H1 (cell line): ENCODE results near the gene CACNA2D4. TPM values are rescaled to one million over a fixed set of nuclear protein-coding genes. Genes with fewer than 3 reads are reported as not detected.

Source experiments
- CTCF ChIA-PET: fragments of 300-600 bp; sonication (Branson Sonifier 250); formaldehyde crosslinking; loops from one replicate; lab custom pipeline; 2021; ENCODE audit not compliant: partially characterized antibody; lab: Charles Lee
- POLR2A ChIA-PET: fragments of 300-600 bp; sonication (Branson Sonifier 250); formaldehyde crosslinking; loops from one replicate; lab custom pipeline; 2021; ENCODE audit warnings: inconsistent platforms; ENCODE audit not compliant: partially characterized antibody; lab: Charles Lee
- DNase-seq, 2 experiments: peaks; one replicate each; pipeline versions ENCODE4 v3.0.0 to v3.0.0-alpha.2; 2010 to 2022; ENCODE audit warnings: low spot score in 2 of 2, low read depth in 1 of 2, mixed read lengths in 1 of 2
- FAIRE-seq: peaks from 2 replicates; lab custom pipeline; 2011; peaks lifted over from hg19 to GRCh38; lab: Jason Lieb, UNC
- H2AFZ ChIP-seq: 2 replicates; pipeline ENCODE4 v1.8.1; 2012; ENCODE audit warnings: low read length, inconsistent platforms
- H2AK5ac ChIP-seq: 2 replicates; pipeline ENCODE4 v1.6.1; 2013; ENCODE audit warnings: low read depth, low read length
- H2BK120ac ChIP-seq: replicated peaks from 2 replicates; pipeline ENCODE3; 2013; ENCODE audit warnings: low read depth, low read length, inconsistent platforms
- H2BK12ac ChIP-seq: 2 replicates; pipeline ENCODE4 v1.6.1; 2013; ENCODE audit warnings: low read depth, low read length
- H2BK15ac ChIP-seq: 2 replicates; pipeline ENCODE4 v1.6.1; 2013; ENCODE audit warnings: low read length
- H2BK20ac ChIP-seq: 2 replicates; pipeline ENCODE4 v1.6.1; 2013; ENCODE audit warnings: low read length
- H2BK5ac ChIP-seq: 2 replicates; pipeline ENCODE4 v1.6.1; 2013; ENCODE audit warnings: low read depth, low read length
- H3K14ac ChIP-seq: 2 replicates; pipeline ENCODE4 v1.6.1; 2013; ENCODE audit warnings: inconsistent platforms; ENCODE audit not compliant: insufficient read length
- H3K18ac ChIP-seq: 2 replicates; pipeline ENCODE4 v1.6.1; 2013; ENCODE audit warnings: low read length; ENCODE audit errors: extremely low read depth
- H3K23ac ChIP-seq: 2 replicates; pipeline ENCODE4 v1.6.1; 2013; ENCODE audit warnings: inconsistent platforms; ENCODE audit not compliant: insufficient read length
- H3K23me2 ChIP-seq: 2 replicates; pipeline ENCODE4 v1.6.1; 2013; ENCODE audit warnings: low read depth, low read length
- H3K27ac ChIP-seq: 2 replicates; pipeline ENCODE4 v1.6.1; 2011; ENCODE audit warnings: low read depth, low read length, inconsistent platforms
- H3K27me3 ChIP-seq, 4 experiments: replicated peaks in 1 of 4; 1 replicate in 1 of 4; 2 replicates in 3 of 4; pipeline versions ENCODE4 v1.6.1 to v1.8.1; 2011 to 2013; ENCODE audit warnings: low read length in 3 of 4, mild to moderate bottlenecking in 3 of 4, inconsistent platforms in 2 of 4, mixed read lengths in 2 of 4, moderate library complexity in 1 of 4; ENCODE audit not compliant: control insufficient read depth in 3 of 4, insufficient read depth in 3 of 4; ENCODE audit errors: extremely low read depth in 1 of 4
- H3K36me3 ChIP-seq, 4 experiments: 2 replicates each; pipeline versions ENCODE4 v1.6.1 to v1.8.1; 2011 to 2013; ENCODE audit warnings: mild to moderate bottlenecking in 4 of 4, low read length in 3 of 4, moderate library complexity in 2 of 4, control low read depth in 1 of 4, inconsistent platforms in 1 of 4; ENCODE audit not compliant: insufficient read depth in 4 of 4, control insufficient read depth in 2 of 4
- H3K4ac ChIP-seq: replicated peaks from 2 replicates; pipeline ENCODE3; 2013; ENCODE audit warnings: low read length, low read depth, mixed read lengths, inconsistent platforms; ENCODE audit not compliant: insufficient read length
- H3K4me1 ChIP-seq, 4 experiments: replicated peaks in 1 of 4; 1 replicate in 1 of 4; 2 replicates in 3 of 4; pipeline versions ENCODE4 v1.6.1 to v1.8.1; 2011 to 2013; ENCODE audit warnings: low read length in 3 of 4, inconsistent platforms in 2 of 4, mixed read lengths in 1 of 4; ENCODE audit not compliant: insufficient read depth in 4 of 4, control insufficient read depth in 3 of 4
- H3K4me2 ChIP-seq, 2 experiments: 2 replicates each; pipeline versions ENCODE4 v1.6.1 to v1.8.1; 2011 to 2013; ENCODE audit warnings: low read depth in 2 of 2, low read length in 2 of 2, control low read depth in 1 of 2, inconsistent platforms in 1 of 2, mild to moderate bottlenecking in 1 of 2; ENCODE audit not compliant: insufficient read depth in 1 of 2
- H3K4me3 ChIP-seq, 4 experiments: fragments of 200-600, 300-600 bp in 1 of 4; sonication (generic), shearing (Covaris generic), sonication (Bioruptor Twin) in 1 of 4; 2 replicates each; pipeline versions ENCODE4 v1.5.1 to v1.8.1; 2011 to 2016; ENCODE audit warnings: low read length in 4 of 4, low read depth in 3 of 4, control low read depth in 2 of 4, inconsistent platforms in 2 of 4, mild to moderate bottlenecking in 2 of 4, mixed read lengths in 1 of 4, moderate library complexity in 1 of 4; ENCODE audit not compliant: insufficient read depth in 2 of 4; ENCODE audit errors: extremely low read depth in 1 of 4
- H3K56ac ChIP-seq: replicated peaks from 2 replicates; pipeline ENCODE3; 2013; ENCODE audit warnings: low read depth, mild to moderate bottlenecking, mixed read lengths, low read length, inconsistent platforms; ENCODE audit not compliant: insufficient read length
- H3K79me1 ChIP-seq: 2 replicates; pipeline ENCODE4 v1.6.1; 2013; ENCODE audit warnings: low read depth, low read length, control low read depth
- H3K79me2 ChIP-seq, 2 experiments: 2 replicates each; pipeline versions ENCODE4 v1.6.1 to v1.8.1; 2012 to 2013; ENCODE audit warnings: low read length in 2 of 2, mild to moderate bottlenecking in 2 of 2, inconsistent platforms in 1 of 2; ENCODE audit not compliant: insufficient read depth in 2 of 2, control insufficient read depth in 1 of 2
- H3K9ac ChIP-seq, 4 experiments: replicated peaks in 1 of 4; 1 replicate in 1 of 4; 2 replicates in 3 of 4; pipeline versions ENCODE4 v1.6.1 to v1.8.1; 2011 to 2013; ENCODE audit warnings: low read depth in 3 of 4, low read length in 3 of 4, control low read depth in 2 of 4, mild to moderate bottlenecking in 2 of 4, moderate library complexity in 2 of 4, inconsistent platforms in 1 of 4; ENCODE audit errors: extremely low read depth in 1 of 4
- H3K9me3 ChIP-seq, 2 experiments: 2 replicates each; pipeline versions ENCODE4 v1.6.1 to v1.8.1; 2012 to 2013; ENCODE audit warnings: mild to moderate bottlenecking in 2 of 2, moderate library complexity in 2 of 2, control low read depth in 1 of 2, inconsistent platforms in 1 of 2, low read depth in 1 of 2, low read length in 1 of 2, mixed read lengths in 1 of 2; ENCODE audit not compliant: insufficient read depth in 2 of 2
- H4K20me1 ChIP-seq, 2 experiments: replicated peaks in 1 of 2; 2 replicates each; pipeline versions ENCODE3 to v1.8.1; 2011 to 2013; ENCODE audit warnings: inconsistent platforms in 2 of 2, low read length in 2 of 2, mild to moderate bottlenecking in 1 of 2; ENCODE audit not compliant: insufficient read depth in 2 of 2, control insufficient read depth in 1 of 2
- H4K5ac ChIP-seq: 2 replicates; pipeline ENCODE4 v1.6.1; 2013; ENCODE audit warnings: low read length, low read depth, mixed read lengths, inconsistent platforms; ENCODE audit not compliant: insufficient read length
- H4K8ac ChIP-seq: 2 replicates; pipeline ENCODE4 v1.8.0; 2013; ENCODE audit warnings: mild to moderate bottlenecking, moderate library complexity, low read length, inconsistent platforms; ENCODE audit not compliant: insufficient read depth; ENCODE audit errors: extremely low read depth
- H4K91ac ChIP-seq: replicated peaks from 2 replicates; pipeline ENCODE3; 2013; ENCODE audit warnings: low read length, mixed read lengths, inconsistent platforms; ENCODE audit not compliant: insufficient read length
- ATF2 ChIP-seq: IDR thresholded peaks from 2 replicates; pipeline ENCODE4 v1.6.1; 2012; ENCODE audit warnings: low read length, inconsistent platforms
- ATF3 ChIP-seq: IDR thresholded peaks from 2 replicates; pipeline ENCODE4 v1.6.1; 2011; ENCODE audit warnings: low read depth, mild to moderate bottlenecking, low read length; ENCODE audit not compliant: insufficient read depth
- CHD2 ChIP-seq: IDR thresholded peaks from 2 replicates; pipeline ENCODE4 v1.6.1; 2012; ENCODE audit warnings: low read length, improper control_type of control experiment
- FOSL1 ChIP-seq: IDR thresholded peaks from 2 replicates; pipeline ENCODE4 v1.6.1; 2011; ENCODE audit warnings: mild to moderate bottlenecking, low read depth, low read length, moderate library complexity; ENCODE audit not compliant: insufficient read depth
- HDAC2 ChIP-seq, 2 experiments: fragments of 300-600 bp in 1 of 2; sonication (generic) in 1 of 2; IDR thresholded peaks; 2 replicates each; pipeline ENCODE4 v1.6.1; 2011 to 2012; ENCODE audit warnings: low read depth in 2 of 2, low read length in 2 of 2, mild to moderate bottlenecking in 2 of 2, moderate library complexity in 2 of 2, borderline replicate concordance in 1 of 2, inconsistent platforms in 1 of 2
- KDM4A ChIP-seq: IDR thresholded peaks from one replicate; pipeline ENCODE4 v1.7.1; 2012; ENCODE audit warnings: low read depth, mild to moderate bottlenecking, moderate library complexity, low read length, inconsistent platforms; ENCODE audit not compliant: severe bottlenecking
- MAX ChIP-seq: IDR thresholded peaks from 2 replicates; pipeline ENCODE4 v1.6.1; 2012; ENCODE audit warnings: inconsistent platforms
- POU5F1 ChIP-seq: IDR thresholded peaks from 2 replicates; pipeline ENCODE4 v1.6.1; 2011; ENCODE audit warnings: low read depth, mild to moderate bottlenecking, low read length, moderate library complexity
- SIRT6 ChIP-seq: IDR thresholded peaks from one replicate; pipeline ENCODE4 v1.7.1; 2012; ENCODE audit warnings: low read length, inconsistent platforms
- TBP ChIP-seq: IDR thresholded peaks from 2 replicates; pipeline ENCODE4 v1.6.1; 2011; ENCODE audit warnings: low read depth, low read length, improper control_type of control experiment
- TEAD4 ChIP-seq: IDR thresholded peaks from 2 replicates; pipeline ENCODE4 v1.6.1; 2012; ENCODE audit warnings: low read depth, low read length, inconsistent platforms, mixed read lengths
- WGBS, 2 experiments: shearing (Covaris generic) in 1 of 2; methylation state at CpG; one replicate each; pipeline versions ENCODE4 v1.1.6 to v1.1.7; 2013 to 2015; ENCODE audit warnings: low lambda C conversion rate in 2 of 2, mixed read lengths in 2 of 2, inconsistent platforms in 1 of 2, low coverage in 1 of 2, missing lambda C conversion rate in 1 of 2; ENCODE audit not compliant: insufficient replicate concordance in 2 of 2, insufficient coverage in 1 of 2, insufficient read length in 1 of 2; ENCODE audit errors: extremely low coverage in 1 of 2, missing lambda C conversion rate in 1 of 2; 5-methylcytosine and 5-hydroxymethylcytosine counted together
- polyA plus RNA-seq, 7 experiments: library from polyadenylated mRNA; depleted of rRNA in 3 of 7; stranded (reverse) in 5 of 7; unstranded in 2 of 7; fragments of >200 nt in 5 of 7; fragments of 200-250 nt in 2 of 7; gene quantifications; 1 replicate in 5 of 7; 2 replicates in 1 of 7; 4 replicates in 1 of 7; pipeline versions ENCODE4 v1.2.1 to v1.2.3, GENCODE V29; 2011 to 2013; ENCODE audit warnings: missing spikeins in 2 of 7, mixed read lengths in 2 of 7
- total RNA-seq: library from RNA; stranded (reverse); fragmentation: NEBNext Ultra II Directional; extraction: Animal tissue kit (Norgen Biotek cat#: 25700); gene quantifications from 2 replicates; pipeline ENCODE4 v1.2.1, GENCODE V29; 2021

The CACNA2D4 gene
- total and polyA plus RNA-seq, 2 of the 8 experiments (the other 6 are each of a cell fraction or from before 2014, with no cell fraction given): 0.44 to 0.88 TPM

GRCh38 chr12:1847411-1847810 is 71.0 kb downstream of the CACNA2D4 start:
- no peaks in the 10 kb centered on the region for H3K79me1 ChIP-seq
- no peaks in the 10 kb centered on the region for H3K79me2 ChIP-seq
- H3K36me3 ChIP-seq: no peaks in the 10 kb centered on the region
- H3K9ac ChIP-seq: no peak overlapping the region
- no peak overlapping the region for H3K56ac ChIP-seq
- DNase-seq (no peak), FAIRE-seq (no peak)
- H3K14ac ChIP-seq: no peak overlapping the region
- H4K5ac ChIP-seq: no peak overlapping the region
- H2AFZ ChIP-seq: no peak overlapping the region
- no peaks in the 10 kb centered on the region for H3K27me3 ChIP-seq
- no peak overlapping the region for H4K8ac ChIP-seq
- no peak for TF ChIP-seq TBP
- TF ChIP-seq MAX: no peak
- TF ChIP-seq FOSL1: no peak
- no peak for TF ChIP-seq ATF3
- no peak for TF ChIP-seq KDM4A
- no peak for TF ChIP-seq CHD2
- TF ChIP-seq POU5F1: no peak
- TF ChIP-seq ATF2: no peak
- no peak for TF ChIP-seq TEAD4
- TF ChIP-seq HDAC2 (IDR thresholded peaks at IDR 0.05; ENCODE audit: borderline replicate concordance in 1 of 2, low read depth in 2 of 2, low read length in 2 of 2): no peak
- no peak for TF ChIP-seq SIRT6
- no peak overlapping the region for H2BK15ac ChIP-seq
- H4K91ac ChIP-seq: no peak overlapping the region
- H2BK120ac ChIP-seq: no peak overlapping the region
- no peaks in the 10 kb centered on the region for H4K20me1 ChIP-seq
- no peak overlapping the region for H2AK5ac ChIP-seq
- no peak overlapping the region for H3K27ac ChIP-seq
- no peak overlapping the region for H3K4ac ChIP-seq
- H2BK5ac ChIP-seq: no peak overlapping the region
- H3K18ac ChIP-seq: no peak overlapping the region
- no peak overlapping the region for H2BK20ac ChIP-seq
- ChIA-PET CTCF (interaction anchor here (0.7 to 1.0 kb wide), 2 partner anchors 52 to 93 kb away, joined by 3 to 4 read pairs; no protein-coding TSS in a partner anchor), POLR2A (no interaction called here)
- H3K23ac ChIP-seq: no peak overlapping the region
- H2BK12ac ChIP-seq: no peak overlapping the region
- no peak overlapping the region for H3K4me2 ChIP-seq
- H3K23me2 ChIP-seq: no peaks in the 10 kb centered on the region
- no peaks in the 10 kb centered on the region for H3K9me3 ChIP-seq
- peaks cover 0 to 17% (median 4%) of the 10 kb centered on the region in 4 experiments; a peak in 6 of 7 replicates for H3K4me1 ChIP-seq
- WGBS, 2 experiments: 69% methylated on average over 4 of the region's 4 CpGs; no CpG with 5 or more reads in 1 of the 2 experiments
- H3K4me3 ChIP-seq: no peak overlapping the region
